Mesodermal cell (in vitro differentiated cells): ENCODE data around the gene DGKB.

ENCODE experiments used
- H3K27ac ChIP-seq: 2 replicates; pipeline ENCODE4 v1.7.0; 2013; ENCODE audit warnings: mild to moderate bottlenecking, low read depth, low read length, moderate library complexity; ENCODE audit not compliant: severe bottlenecking
- H3K36me3 ChIP-seq: 2 replicates; pipeline ENCODE4 v1.7.1; 2013; ENCODE audit warnings: mild to moderate bottlenecking, low read length, moderate library complexity; ENCODE audit not compliant: control insufficient read depth, insufficient read depth
- H3K4me1 ChIP-seq: one replicate; pipeline ENCODE4 v1.7.1; 2013; ENCODE audit warnings: mild to moderate bottlenecking, low read length; ENCODE audit not compliant: insufficient read depth, control insufficient read depth, poor library complexity, severe bottlenecking
- H3K4me3 ChIP-seq: 2 replicates; pipeline ENCODE4 v1.7.0; 2013; ENCODE audit warnings: low read length, control low read depth, mild to moderate bottlenecking; ENCODE audit not compliant: insufficient read depth, poor library complexity, severe bottlenecking; ENCODE audit errors: extremely low read depth
- H3K9me3 ChIP-seq: 2 replicates; pipeline ENCODE4 v1.7.1; 2013; ENCODE audit warnings: mild to moderate bottlenecking, low read length, moderate library complexity; ENCODE audit not compliant: control insufficient read depth
- WGBS, 2 experiments: methylation state at CpG; one replicate each; pipeline ENCODE4 v1.1.5; 2013; ENCODE audit warnings: missing lambda C conversion rate in 2 of 2; ENCODE audit not compliant: insufficient coverage in 2 of 2; 5-methylcytosine and 5-hydroxymethylcytosine counted together

The DGKB gene

GRCh38 chr7:14551310-14551709, 351.2 kb downstream of the DGKB start:
- H3K27ac ChIP-seq, result no peak overlapping the region
- H3K9me3 ChIP-seq, result no peaks in the 10 kb centered on the region
- H3K4me1 ChIP-seq, result no peaks in the 10 kb centered on the region
- no peaks in the 10 kb centered on the region for H3K36me3 ChIP-seq
- no CpG with 5 or more reads among the region's 1 CpG for WGBS, 2 experiments
- H3K4me3 ChIP-seq, result no peak overlapping the region

GRCh38 chr7:14542624-14543023, 359.9 kb downstream of the DGKB start:
- Histone ChIP-seq H3K36me3 (no peaks in the 10 kb centered on the region), H3K4me1 (no peaks in the 10 kb centered on the region), H3K4me3 (no peak overlapping the region), H3K27ac (no peak overlapping the region), H3K9me3 (no peaks in the 10 kb centered on the region)
- WGBS, 2 experiments, result 56 to 88% methylated on average over 1 to 2 of the region's 5 CpGs

- no CpG with 5 or more reads among the region's 3 CpGs for WGBS, 2 experiments
These were observed 381.4 kb downstream of the DGKB start for GRCh38 chr7:14521183-14521582.

GRCh38 chr7:14510268-14510667, 392.3 kb downstream of the DGKB start:
- no peaks in the 10 kb centered on the region for H3K9me3 ChIP-seq
- no peaks in the 10 kb centered on the region for H3K4me1 ChIP-seq
- H3K36me3 ChIP-seq, result no peaks in the 10 kb centered on the region
- H3K4me3 ChIP-seq, result no peak overlapping the region
- H3K27ac ChIP-seq, result no peak overlapping the region
- 77 to 96% methylated on average over 2 of the region's 2 CpGs for WGBS, 2 experiments

More at GRCh38 chr7:14521183-14521582, 381.4 kb downstream of the DGKB start:
- H3K36me3 ChIP-seq, result no peaks in the 10 kb centered on the region
- no peak overlapping the region for H3K4me3 ChIP-seq
- H3K27ac ChIP-seq, result no peak overlapping the region
- H3K4me1 ChIP-seq, result no peaks in the 10 kb centered on the region
- H3K9me3 ChIP-seq, result no peaks in the 10 kb centered on the region

GRCh38 chr7:14507617-14508016, 394.9 kb downstream of the DGKB start:
- no peak overlapping the region for H3K4me3 ChIP-seq
- H3K36me3 ChIP-seq, result no peaks in the 10 kb centered on the region
- WGBS, 2 experiments, result 80 to 96% methylated on average over 1 to 2 of the region's 3 CpGs
- H3K27ac ChIP-seq, result no peak overlapping the region
- H3K9me3 ChIP-seq, result no peaks in the 10 kb centered on the region
- H3K4me1 ChIP-seq, result no peaks in the 10 kb centered on the region

GRCh38 chr7:14505906-14506305, 396.6 kb downstream of the DGKB start:
- no peaks in the 10 kb centered on the region for H3K4me1 ChIP-seq
- no CpG with 5 or more reads among the region's 2 CpGs for WGBS, 2 experiments
- no peaks in the 10 kb centered on the region for H3K36me3 ChIP-seq
- no peak overlapping the region for H3K27ac ChIP-seq
- H3K4me3 ChIP-seq, result no peak overlapping the region
- no peaks in the 10 kb centered on the region for H3K9me3 ChIP-seq

- Histone ChIP-seq H3K36me3 (no peaks in the 10 kb centered on the region), H3K9me3 (no peaks in the 10 kb centered on the region), H3K4me1 (no peaks in the 10 kb centered on the region), H3K4me3 (no peak overlapping the region), H3K27ac (no peak overlapping the region)
- 50 to 55% methylated on average over 1 to 2 of the region's 2 CpGs for WGBS, 2 experiments
These were observed 398.4 kb downstream of the DGKB start for GRCh38 chr7:14504134-14504533.

GRCh38 chr7:14503623-14504022, 398.9 kb downstream of the DGKB start:
- no peaks in the 10 kb centered on the region for H3K4me1 ChIP-seq
- no peaks in the 10 kb centered on the region for H3K36me3 ChIP-seq
- H3K27ac ChIP-seq, result no peak overlapping the region
- no peak overlapping the region for H3K4me3 ChIP-seq
- no peaks in the 10 kb centered on the region for H3K9me3 ChIP-seq
- 77% methylated on average over 1 of the region's 2 CpGs; no CpG with 5 or more reads in 1 of the 2 experiments for WGBS, 2 experiments

GRCh38 chr7:14501436-14501835, 401.1 kb downstream of the DGKB start:
- no peak overlapping the region for H3K4me3 ChIP-seq
- WGBS, 2 experiments, result 80 to 88% methylated on average over 1 to 2 of the region's 2 CpGs
- no peak overlapping the region for H3K27ac ChIP-seq
- H3K36me3 ChIP-seq, result no peaks in the 10 kb centered on the region
- no peaks in the 10 kb centered on the region for H3K4me1 ChIP-seq
- no peaks in the 10 kb centered on the region for H3K9me3 ChIP-seq

- no peaks in the 10 kb centered on the region for H3K36me3 ChIP-seq
- no peaks in the 10 kb centered on the region for H3K4me1 ChIP-seq
- no peak overlapping the region for H3K27ac ChIP-seq
- WGBS, 2 experiments, result no CpG with 5 or more reads among the region's 1 CpG
- H3K4me3 ChIP-seq, result no peak overlapping the region
- no peaks in the 10 kb centered on the region for H3K9me3 ChIP-seq
These were observed 405.2 kb downstream of the DGKB start for GRCh38 chr7:14497390-14497789.

- H3K4me3 ChIP-seq, result no peak overlapping the region
- H3K36me3 ChIP-seq, result no peaks in the 10 kb centered on the region
- no peaks in the 10 kb centered on the region for H3K9me3 ChIP-seq
- no peak overlapping the region for H3K27ac ChIP-seq
- H3K4me1 ChIP-seq, result no peaks in the 10 kb centered on the region
- WGBS, 2 experiments, result no CpG with 5 or more reads among the region's 2 CpGs
These were observed 406.9 kb downstream of the DGKB start for GRCh38 chr7:14495633-14496032.
